CD4-positive, alpha-beta memory T cell (primary cell): Measurements from ENCODE around the gene IRF8. TPM values are rescaled to one million over a fixed set of nuclear protein-coding genes. Genes with fewer than 3 reads are reported as not detected.
"Not testable (repeated sequence)": the region's sequence is repeated elsewhere in the genome, so short reads cannot be mapped to it uniquely, and the experiment has no call there.

Experiments
- CTCF ChIA-PET: fragments of 350-600 bp; sonication (Branson Sonifier 250); formaldehyde crosslinking; loops from one replicate; lab custom pipeline; 2021; ENCODE audit warnings: inconsistent platforms; ENCODE audit not compliant: partially characterized antibody; lab: Charles Lee
- POLR2A ChIA-PET: fragments of 350-600 bp; sonication (Branson Sonifier 250); formaldehyde crosslinking; loops from one replicate; lab custom pipeline; 2021; ENCODE audit not compliant: partially characterized antibody; lab: Charles Lee
- DNase-seq, 5 donors: peaks; one replicate each; pipeline versions ENCODE4 v3.0.0 to v3.0.0-alpha.2; 2020 to 2022; ENCODE audit warnings: mixed read lengths in 1 of 5
- H3K27ac ChIP-seq: one replicate; pipeline ENCODE4 v1.7.0; 2013; ENCODE audit warnings: low read depth, low read length
- H3K27me3 ChIP-seq: 2 replicates; pipeline ENCODE4 v1.7.0; 2013; ENCODE audit warnings: mild to moderate bottlenecking, low read length, moderate library complexity; ENCODE audit not compliant: insufficient read depth
- H3K36me3 ChIP-seq: 2 replicates; pipeline ENCODE4 v1.7.0; 2013; ENCODE audit warnings: mild to moderate bottlenecking, low read length, moderate library complexity; ENCODE audit not compliant: insufficient read depth
- H3K4me1 ChIP-seq: 2 replicates; pipeline ENCODE4 v1.7.0; 2013; ENCODE audit warnings: mild to moderate bottlenecking, low read length, moderate library complexity; ENCODE audit not compliant: insufficient read depth
- H3K4me3 ChIP-seq, 2 donors: one replicate each; pipeline ENCODE4 v1.7.0; 2013; ENCODE audit warnings: low read length in 2 of 2, mild to moderate bottlenecking in 1 of 2
- H3K9me3 ChIP-seq, 2 donors: one replicate each; pipeline ENCODE4 v1.7.0; 2013; ENCODE audit warnings: low read length in 2 of 2, control low read depth in 1 of 2; ENCODE audit not compliant: control insufficient read depth in 1 of 2
- H3K27ac Mint-ChIP-seq, 7 donors: one replicate each; pipeline ENCODE4 v1.8.0; 2020 to 2021; ENCODE audit warnings: mixed read lengths in 7 of 7, mild to moderate bottlenecking in 6 of 7, inconsistent platforms in 3 of 7, moderate library complexity in 3 of 7
- H3K27me3 Mint-ChIP-seq, 2 donors: one replicate each; pipeline ENCODE4 v1.8.0; 2020 to 2021; ENCODE audit warnings: mixed read lengths in 2 of 2
- H3K36me3 Mint-ChIP-seq, 2 donors: one replicate each; pipeline ENCODE4 v1.8.0; 2020 to 2021; ENCODE audit warnings: mixed read lengths in 2 of 2, inconsistent platforms in 1 of 2, mild to moderate bottlenecking in 1 of 2
- H3K4me1 Mint-ChIP-seq, 4 donors: one replicate each; pipeline ENCODE4 v1.8.0; 2020 to 2021; ENCODE audit warnings: mixed read lengths in 4 of 4, mild to moderate bottlenecking in 1 of 4
- H3K4me3 Mint-ChIP-seq, 8 donors: one replicate each; pipeline ENCODE4 v1.8.0; 2020 to 2021; ENCODE audit warnings: mixed read lengths in 8 of 8, mild to moderate bottlenecking in 7 of 8, moderate library complexity in 6 of 8, inconsistent platforms in 3 of 8
- H3K9me3 Mint-ChIP-seq, 8 donors: one replicate each; pipeline ENCODE4 v1.8.0; 2020 to 2021; ENCODE audit warnings: mixed read lengths in 8 of 8, mild to moderate bottlenecking in 5 of 8, inconsistent platforms in 3 of 8, moderate library complexity in 1 of 8
- intact Hi-C: fragments of 100-400 bp; cut with micrococcal nuclease; formaldehyde crosslinking; loops from one replicate; pipeline ENCODE4 v1.15.1; 2023
- polyA plus RNA-seq, 2 donors: library from polyadenylated mRNA; unstranded; fragments of 300-500 nt; fragmentation: Illumina TruSeq; gene quantifications; one replicate each; pipeline ENCODE4 v1.2.3, GENCODE V29; 2021
- total RNA-seq, 2 experiments: library from RNA; stranded (reverse); gene quantifications; one replicate each; pipeline ENCODE4 v1.2.3, GENCODE V29; 2021

The IRF8 gene
- total and polyA plus RNA-seq, 4 experiments from 2014 or later, result 0.48 to 4.0 (median 1.4) TPM

DNA sequence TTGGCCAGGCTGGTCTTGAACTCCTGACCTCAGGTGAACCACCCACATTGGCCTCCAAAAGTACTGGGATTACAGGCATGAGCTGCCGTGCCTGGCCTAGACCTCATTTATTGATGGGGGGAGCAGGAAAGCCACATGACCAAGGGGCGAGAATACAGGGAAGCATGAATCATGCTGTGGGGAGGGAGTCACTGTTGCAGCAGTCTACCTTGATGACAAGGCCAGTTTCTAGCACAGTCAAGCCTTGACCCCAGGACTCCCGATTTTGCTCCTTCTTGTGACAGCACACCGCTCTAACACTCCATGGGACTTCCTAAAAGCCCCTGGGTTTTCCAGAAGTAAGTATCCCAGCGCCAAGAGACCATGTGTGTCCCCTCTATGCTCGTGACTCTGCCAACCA, 42.9 kb upstream of the IRF8 start:
- peaks cover 5 to 10% of the 10 kb centered on the region in 2 donors for H3K27me3 Mint-ChIP-seq

DNA sequence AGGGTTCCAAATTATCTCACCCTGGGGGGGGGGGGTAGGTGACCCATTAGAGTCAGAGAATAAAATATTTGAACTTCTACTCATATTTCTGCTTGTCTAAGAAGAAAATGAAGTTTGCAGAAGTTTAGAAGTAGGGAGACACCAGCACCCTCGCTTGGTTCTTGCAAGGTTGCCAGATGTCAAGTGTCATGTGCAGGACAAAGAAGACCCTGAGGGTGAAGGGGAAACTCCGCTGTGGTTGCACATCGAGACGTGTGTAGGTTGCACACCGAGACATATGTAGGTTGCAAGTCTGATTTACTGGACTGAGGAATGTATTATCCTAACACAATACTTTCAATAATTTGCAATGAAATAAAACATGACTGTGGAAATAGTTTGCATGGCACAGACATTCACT, 42.4 kb upstream of the IRF8 start:
- intact Hi-C loops, result no loop called here
- ChIA-PET POLR2A (no interaction called here), CTCF (no interaction called here)
- Histone ChIP-seq H3K4me1 (no peaks in the 10 kb centered on the region), H3K9me3 (no peaks in the 10 kb centered on the region), H3K36me3 (no peaks in the 10 kb centered on the region), H3K4me3 (no peak overlapping the region), H3K27ac (no peak overlapping the region), H3K27me3 (no peaks in the 10 kb centered on the region)
- no peaks in the 10 kb centered on the region for H3K4me1 Mint-ChIP-seq
- H3K27ac Mint-ChIP-seq, result no peak overlapping the region
- peaks cover 5 to 10% of the 10 kb centered on the region in 2 donors for H3K27me3 Mint-ChIP-seq
- peaks cover 0 to 6% (median 0%) of the 10 kb centered on the region in 8 donors for H3K9me3 Mint-ChIP-seq
- H3K4me3 Mint-ChIP-seq, result no peak overlapping the region
- H3K36me3 Mint-ChIP-seq, result no peaks in the 10 kb centered on the region
- no peak for DNase-seq

More for the DNA sequence above, 42.9 kb upstream of the IRF8 start:
- Mint-ChIP-seq H3K9me3 (peaks cover 0 to 6% (median 0%) of the 10 kb centered on the region in 8 donors), H3K36me3 (no peaks in the 10 kb centered on the region), H3K4me3 (no peak overlapping the region), H3K4me1 (no peaks in the 10 kb centered on the region), H3K27ac (no peak overlapping the region)
- Histone ChIP-seq H3K9me3 (no peaks in the 10 kb centered on the region), H3K36me3 (no peaks in the 10 kb centered on the region), H3K27ac (no peak overlapping the region), H3K4me1 (no peaks in the 10 kb centered on the region), H3K27me3 (no peaks in the 10 kb centered on the region), H3K4me3 (no peak overlapping the region)
- intact Hi-C loops, result no loop called here
- DNase-seq, result no peak
- POLR2A ChIA-PET, result no interaction called here
- CTCF ChIA-PET, result no interaction called here

DNA sequence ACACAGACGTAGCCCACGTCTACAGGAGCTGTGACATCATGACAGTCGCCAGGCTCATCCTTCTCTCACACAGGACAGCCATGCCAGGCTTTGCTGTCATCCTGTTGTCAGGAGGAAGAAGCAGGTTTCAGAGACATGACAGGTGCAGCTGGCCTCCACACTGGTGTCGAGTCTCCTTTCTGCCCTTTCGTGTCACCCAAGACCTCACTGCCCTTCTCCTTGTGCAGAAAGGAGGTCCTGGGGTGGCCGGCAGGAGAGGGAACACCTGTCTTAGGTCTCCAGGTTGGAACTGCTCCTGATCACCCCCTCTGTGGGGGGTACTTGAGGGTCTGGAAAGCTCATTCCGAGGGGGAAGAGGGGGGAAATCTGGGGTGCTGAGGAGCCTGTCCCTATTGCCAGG, 41.6 kb upstream of the IRF8 start:
- peaks cover 5 to 10% of the 10 kb centered on the region in 2 donors for H3K27me3 Mint-ChIP-seq
- intact Hi-C loops, result no loop called here

DNA sequence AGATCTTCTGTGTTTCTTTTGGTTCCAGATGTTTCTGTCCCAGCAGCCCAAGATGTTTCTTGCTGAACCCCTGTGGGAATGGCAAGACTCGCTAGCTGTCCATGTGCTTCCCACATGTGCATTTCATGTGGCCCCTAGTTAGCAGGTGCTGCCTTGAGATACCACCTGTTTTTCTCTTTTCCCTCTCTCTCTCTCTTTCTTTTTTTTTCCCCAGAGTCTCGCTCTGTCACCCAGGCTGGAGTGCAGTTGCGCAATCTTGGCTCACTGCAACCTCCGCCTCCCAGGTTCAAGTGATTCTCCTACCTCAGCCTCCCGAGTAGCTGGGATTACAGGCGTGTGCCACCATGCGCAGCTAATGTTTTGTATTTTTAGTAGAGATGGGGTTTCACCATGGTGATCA, 40.4 kb upstream of the IRF8 start:
- H3K27me3 ChIP-seq, H3K4me3 ChIP-seq, H3K27ac ChIP-seq, intact Hi-C loops, H3K4me1 Mint-ChIP-seq, CTCF ChIA-PET, H3K36me3 ChIP-seq, H3K27ac Mint-ChIP-seq, H3K4me1 ChIP-seq, POLR2A ChIA-PET, H3K4me3 Mint-ChIP-seq, DNase-seq, H3K9me3 Mint-ChIP-seq, H3K36me3 Mint-ChIP-seq, H3K9me3 ChIP-seq: not testable (repeated sequence)
- H3K27me3 Mint-ChIP-seq, result peaks cover 5 to 10% of the 10 kb centered on the region in 2 donors

More for the DNA sequence above, 41.6 kb upstream of the IRF8 start:
- Histone ChIP-seq H3K4me1 (no peaks in the 10 kb centered on the region), H3K27ac (no peak overlapping the region), H3K4me3 (no peak overlapping the region), H3K27me3 (no peaks in the 10 kb centered on the region), H3K36me3 (no peaks in the 10 kb centered on the region), H3K9me3 (no peaks in the 10 kb centered on the region)
- no peaks in the 10 kb centered on the region for H3K4me1 Mint-ChIP-seq
- ChIA-PET CTCF (no interaction called here), POLR2A (no interaction called here)
- no peaks in the 10 kb centered on the region for H3K36me3 Mint-ChIP-seq
- H3K4me3 Mint-ChIP-seq, result no peak overlapping the region
- no peak for DNase-seq
- H3K27ac Mint-ChIP-seq, result no peak overlapping the region
- peaks cover 0 to 6% (median 0%) of the 10 kb centered on the region in 8 donors for H3K9me3 Mint-ChIP-seq

DNA sequence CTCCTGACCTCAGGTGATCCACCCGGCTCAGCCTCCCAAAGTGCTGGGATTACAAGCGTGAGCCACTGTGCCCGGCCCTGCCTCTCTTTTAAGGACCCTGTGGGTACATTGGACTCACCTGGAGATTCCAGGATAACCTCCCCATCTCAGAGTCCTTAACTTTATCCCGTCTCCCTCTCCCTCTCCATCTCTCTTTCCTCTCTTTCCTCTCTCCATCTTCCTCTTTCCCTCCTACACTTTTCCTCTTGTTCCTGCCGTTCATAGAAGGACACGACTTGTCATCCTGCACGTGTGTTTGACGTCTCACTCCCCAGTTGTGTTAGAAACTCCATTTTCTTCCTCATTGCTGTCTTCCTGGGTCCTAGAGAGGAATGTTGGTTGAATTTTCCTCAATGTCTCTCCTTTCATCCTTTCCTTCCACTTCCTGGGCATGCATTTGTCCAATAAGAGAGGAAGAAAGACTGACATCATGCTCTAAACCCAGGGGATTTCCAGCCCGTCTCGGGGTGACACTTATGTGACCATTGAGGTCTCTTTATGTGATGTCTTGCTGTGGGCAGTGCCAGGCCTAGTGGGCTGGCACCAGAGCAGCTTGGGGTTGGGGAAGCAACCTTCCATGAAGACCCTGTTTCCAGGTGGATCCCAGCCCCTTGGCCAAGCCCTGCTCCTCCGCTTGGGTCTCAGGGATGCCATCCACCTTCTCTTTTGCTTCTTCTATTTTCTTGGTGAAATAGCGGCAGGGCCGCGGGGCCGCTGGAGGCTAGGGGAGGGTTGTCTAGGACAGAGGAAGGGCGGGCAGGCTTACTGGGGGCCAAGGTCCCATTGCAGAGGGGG, 39.8 kb upstream of the IRF8 start:
- POLR2A ChIA-PET, result no interaction called here
- CTCF ChIA-PET, result no interaction called here
- H3K9me3 ChIP-seq, result no peaks in the 10 kb centered on the region
- H3K36me3 ChIP-seq, result no peaks in the 10 kb centered on the region
- H3K36me3 Mint-ChIP-seq, result no peaks in the 10 kb centered on the region
- intact Hi-C loops, result no loop called here
- no peak for DNase-seq
- H3K9me3 Mint-ChIP-seq, result peaks cover 0 to 6% (median 0%) of the 10 kb centered on the region in 8 donors
- no peak overlapping the region for H3K27ac Mint-ChIP-seq
- no peaks in the 10 kb centered on the region for H3K4me1 ChIP-seq
- peaks cover 5 to 10% of the 10 kb centered on the region in 2 donors for H3K27me3 Mint-ChIP-seq
- no peak overlapping the region for H3K4me3 ChIP-seq
- H3K27ac ChIP-seq, result no peak overlapping the region
- H3K4me3 Mint-ChIP-seq, result no peak overlapping the region
- H3K27me3 ChIP-seq, result no peaks in the 10 kb centered on the region
- peaks cover 0 to 2% (median 0%) of the 10 kb centered on the region in 4 donors for H3K4me1 Mint-ChIP-seq

DNA sequence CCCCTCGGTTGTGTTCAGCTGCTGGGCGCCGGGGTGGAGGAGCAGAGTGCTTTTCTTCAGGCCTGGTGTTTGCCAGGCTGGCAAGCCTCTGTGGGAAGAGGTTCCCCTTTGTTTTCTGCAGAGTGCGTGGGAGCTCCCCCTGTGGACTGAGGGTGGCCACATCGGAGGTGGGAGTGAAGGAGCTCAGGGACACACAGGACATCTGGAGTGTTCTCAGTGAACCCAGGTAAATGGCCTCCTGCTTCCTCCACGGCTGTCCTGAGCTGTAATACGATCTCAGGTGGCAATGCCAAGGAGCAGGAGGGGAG, 39.2 kb upstream of the IRF8 start:
- Histone ChIP-seq H3K27ac (no peak overlapping the region), H3K4me3 (no peak overlapping the region), H3K4me1 (no peaks in the 10 kb centered on the region), H3K9me3 (no peaks in the 10 kb centered on the region), H3K36me3 (no peaks in the 10 kb centered on the region), H3K27me3 (no peaks in the 10 kb centered on the region)
- ChIA-PET POLR2A (no interaction called here), CTCF (no interaction called here)
- H3K27me3 Mint-ChIP-seq, result peaks cover 5 to 10% of the 10 kb centered on the region in 2 donors
- intact Hi-C loops, result no loop called here
- H3K4me1 Mint-ChIP-seq, result peaks cover 0 to 2% (median 0%) of the 10 kb centered on the region in 4 donors
- no peaks in the 10 kb centered on the region for H3K36me3 Mint-ChIP-seq
- H3K4me3 Mint-ChIP-seq, result no peak overlapping the region
- H3K9me3 Mint-ChIP-seq, result peaks cover 0 to 4% (median 0%) of the 10 kb centered on the region in 8 donors
- DNase-seq, result no peak
- no peak overlapping the region for H3K27ac Mint-ChIP-seq

DNA sequence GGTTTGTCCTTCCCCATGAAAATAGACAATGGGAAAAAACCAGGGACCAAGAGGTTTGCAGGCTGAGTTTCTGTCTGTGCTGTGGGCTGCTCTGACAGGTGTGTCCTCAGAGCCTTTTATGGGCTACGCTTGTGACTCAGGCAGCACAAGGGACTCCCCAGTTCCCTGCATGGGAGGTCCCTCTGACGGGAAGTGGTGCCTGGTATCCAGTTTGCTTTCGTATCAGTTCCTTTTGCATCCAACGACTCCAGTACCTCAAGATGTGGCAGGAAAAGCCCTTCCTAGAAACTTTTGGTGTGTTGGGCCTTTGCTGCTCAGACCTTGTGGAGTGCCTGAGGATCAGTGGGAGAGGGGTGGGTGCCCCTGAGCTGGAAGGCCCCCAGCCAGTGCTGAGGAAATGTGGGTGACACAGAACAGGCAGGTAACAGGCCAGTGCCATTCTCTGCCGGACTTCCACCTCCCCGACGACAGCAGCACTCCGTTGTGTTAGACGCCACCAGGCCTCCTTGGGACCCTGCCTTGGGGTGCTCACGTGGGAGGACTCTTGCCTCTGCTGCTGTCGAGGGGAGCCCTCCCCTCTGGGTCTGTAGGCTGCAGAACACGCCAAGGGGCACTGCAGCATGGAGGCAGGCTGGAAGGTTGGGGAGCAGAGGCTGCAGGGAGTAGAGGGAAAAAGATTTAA, 38.4 kb upstream of the IRF8 start:
- DNase-seq, result no peak
- H3K27ac ChIP-seq, result no peak overlapping the region
- H3K4me1 Mint-ChIP-seq, result peaks cover 0 to 2% (median 0%) of the 10 kb centered on the region in 4 donors
- no peak overlapping the region for H3K4me3 ChIP-seq
- H3K27me3 Mint-ChIP-seq, result peaks cover 4 to 10% of the 10 kb centered on the region in 2 donors
- no peaks in the 10 kb centered on the region for H3K36me3 Mint-ChIP-seq
- no peaks in the 10 kb centered on the region for H3K27me3 ChIP-seq
- H3K27ac Mint-ChIP-seq, result peak overlapping the region in 1 of 7 donors; percentile 17
- ChIA-PET POLR2A (no interaction called here), CTCF (interaction anchor here (1.0 kb wide), 1 partner anchor 40 kb away, joined by 3 read pairs; no protein-coding TSS in a partner anchor)
- H3K9me3 ChIP-seq, result no peaks in the 10 kb centered on the region
- intact Hi-C loops, result no loop called here
- no peaks in the 10 kb centered on the region for H3K4me1 ChIP-seq
- no peaks in the 10 kb centered on the region for H3K36me3 ChIP-seq
- H3K4me3 Mint-ChIP-seq, result no peak overlapping the region
- peaks cover 0 to 3% (median 0%) of the 10 kb centered on the region in 8 donors for H3K9me3 Mint-ChIP-seq
